ENCODE measurements around the gene NOM1. TPM values are rescaled to one million over a fixed set of nuclear protein-coding genes. Genes with fewer than 3 reads are reported as not detected.

The NOM1 gene
- total and polyA plus RNA-seq, 4 donors = 8.3 to 33.6 (median 16.9) TPM

DNA sequence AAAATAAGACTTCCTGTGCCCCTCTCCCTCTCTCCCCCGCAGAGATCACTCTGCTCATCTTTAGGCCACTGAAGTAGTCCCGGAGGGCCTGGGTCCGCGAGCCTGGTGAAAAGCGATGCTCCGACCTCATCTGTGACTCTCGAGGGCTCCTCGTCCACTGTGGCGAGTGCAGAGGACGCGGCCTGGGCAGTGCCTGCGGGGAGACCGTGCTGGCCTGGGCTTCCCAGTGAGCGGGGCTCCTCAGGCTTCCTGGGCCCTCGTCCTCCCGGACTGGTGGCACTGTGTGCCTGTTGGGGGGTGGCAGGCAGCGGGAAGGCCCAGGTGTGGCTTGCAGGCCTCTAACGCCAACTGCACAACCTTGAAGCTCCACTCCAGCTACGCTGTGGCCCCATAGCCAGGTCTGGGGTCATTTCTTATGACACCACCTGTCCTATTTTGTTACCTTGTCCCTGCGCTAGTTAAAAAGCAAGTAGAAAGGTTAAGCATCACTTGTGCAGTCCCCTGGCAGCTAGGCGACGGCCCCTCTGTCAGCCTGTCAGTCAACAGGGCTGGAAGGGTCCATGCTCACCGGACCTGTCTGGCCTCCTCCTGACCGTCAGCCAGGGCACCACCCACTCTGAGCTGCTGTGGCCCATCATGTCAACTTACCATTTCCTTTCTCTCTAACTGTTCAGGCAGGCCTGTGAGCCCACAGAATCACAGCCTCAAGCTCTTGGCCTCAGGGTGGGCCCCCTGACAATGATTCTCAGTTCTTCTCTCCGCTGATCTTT is 40.4 kb downstream of the NOM1 start:
- H3K9ac ChIP-seq (ENCODE audit: insufficient read depth in 1 of 2, low read length in 2 of 2) = no peak overlapping the region
- TF ChIP-seq, protein P1, sequence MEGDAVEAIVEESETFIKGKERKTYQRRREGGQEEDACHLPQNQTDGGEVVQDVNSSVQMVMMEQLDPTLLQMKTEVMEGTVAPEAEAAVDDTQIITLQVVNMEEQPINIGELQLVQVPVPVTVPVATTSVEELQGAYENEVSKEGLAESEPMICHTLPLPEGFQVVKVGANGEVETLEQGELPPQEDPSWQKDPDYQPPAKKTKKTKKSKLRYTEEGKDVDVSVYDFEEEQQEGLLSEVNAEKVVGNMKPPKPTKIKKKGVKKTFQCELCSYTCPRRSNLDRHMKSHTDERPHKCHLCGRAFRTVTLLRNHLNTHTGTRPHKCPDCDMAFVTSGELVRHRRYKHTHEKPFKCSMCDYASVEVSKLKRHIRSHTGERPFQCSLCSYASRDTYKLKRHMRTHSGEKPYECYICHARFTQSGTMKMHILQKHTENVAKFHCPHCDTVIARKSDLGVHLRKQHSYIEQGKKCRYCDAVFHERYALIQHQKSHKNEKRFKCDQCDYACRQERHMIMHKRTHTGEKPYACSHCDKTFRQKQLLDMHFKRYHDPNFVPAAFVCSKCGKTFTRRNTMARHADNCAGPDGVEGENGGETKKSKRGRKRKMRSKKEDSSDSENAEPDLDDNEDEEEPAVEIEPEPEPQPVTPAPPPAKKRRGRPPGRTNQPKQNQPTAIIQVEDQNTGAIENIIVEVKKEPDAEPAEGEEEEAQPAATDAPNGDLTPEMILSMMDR (IDR thresholded peaks at IDR 0.05; ENCODE audit: control extremely low read depth, extremely low read depth) = no peak
- no peaks in the 10 kb centered on the region for H3K36me3 ChIP-seq (ENCODE audit: control insufficient read depth in 4 of 4, insufficient read depth in 4 of 4, low read length in 4 of 4)
- ATAC-seq (ENCODE audit: insufficient read depth, low FRiP score) = no peak
- no peak for DNase-seq
- peaks cover 0 to 20% (median 6%) of the 10 kb centered on the region in 3 donors for H3K27me3 ChIP-seq (ENCODE audit: control insufficient read depth in 3 of 3, insufficient read depth in 3 of 3, low read length in 2 of 3)
- H3K9me3 ChIP-seq (ENCODE audit: control insufficient read depth in 4 of 4, insufficient read depth in 3 of 4, low read length in 3 of 4) = peaks cover 0 to 2% (median 0%) of the 10 kb centered on the region in 4 donors
- 84 to 90% methylated on average over 25 of the region's 25 CpGs for WGBS, 2 donors
- H3K4me1 ChIP-seq (ENCODE audit: control insufficient read depth in 5 of 5, insufficient read depth in 5 of 5, low read length in 5 of 5) = peaks cover 0 to 10% (median 0%) of the 10 kb centered on the region in 5 donors
- H3K4me3 ChIP-seq = no peak overlapping the region
- no peak overlapping the region for H3K27ac ChIP-seq (ENCODE audit: low read depth in 1 of 2, low read length in 1 of 2)

- DNase-seq = peak; percentile 71 to 80 (median 77)
- H3K4me1 ChIP-seq (ENCODE audit: control insufficient read depth in 5 of 5, insufficient read depth in 5 of 5, low read length in 5 of 5) = peaks cover 0 to 10% (median 0%) of the 10 kb centered on the region in 5 donors
- WGBS, 2 donors = 44 to 57% methylated on average over 32 of the region's 32 CpGs
- no peak for ATAC-seq (ENCODE audit: insufficient read depth, low FRiP score)
- TF ChIP-seq, protein P1 (IDR thresholded peaks at IDR 0.05; ENCODE audit: control extremely low read depth, extremely low read depth) = no peak
- no peak overlapping the region for H3K27ac ChIP-seq (ENCODE audit: low read depth in 1 of 2, low read length in 1 of 2)
- no peak overlapping the region for H3K9ac ChIP-seq (ENCODE audit: insufficient read depth in 1 of 2, low read length in 2 of 2)
- peaks cover 6 to 44% (median 7%) of the 10 kb centered on the region in 3 donors for H3K27me3 ChIP-seq (ENCODE audit: control insufficient read depth in 3 of 3, insufficient read depth in 3 of 3, low read length in 2 of 3)
- no peak overlapping the region for H3K4me3 ChIP-seq
- peaks cover 0 to 5% (median 0%) of the 10 kb centered on the region in 4 donors for H3K9me3 ChIP-seq (ENCODE audit: control insufficient read depth in 4 of 4, insufficient read depth in 3 of 4, low read length in 3 of 4)
- H3K36me3 ChIP-seq (ENCODE audit: control insufficient read depth in 4 of 4, insufficient read depth in 4 of 4, low read length in 4 of 4) = no peaks in the 10 kb centered on the region
Observed at GRCh38 chr7:156993021-156993924, 43.8 kb downstream of the NOM1 start.

DNA sequence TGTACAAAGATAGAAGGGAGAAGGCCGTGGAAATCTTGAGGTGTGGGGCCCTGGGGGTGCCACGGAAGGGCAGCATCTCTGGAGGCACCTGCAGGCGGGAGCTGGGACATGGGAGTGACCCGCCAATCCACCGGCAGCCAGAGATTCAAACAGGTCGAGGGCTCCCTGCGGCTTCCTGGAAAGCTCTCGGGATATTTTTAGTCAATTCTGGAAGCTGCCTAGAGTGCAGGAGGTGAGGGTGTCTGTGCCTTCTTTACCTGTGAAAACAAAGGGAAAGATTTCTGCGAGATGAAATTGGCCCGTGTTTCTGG is 44.4 kb downstream of the NOM1 start:
- H3K9me3 ChIP-seq (ENCODE audit: control insufficient read depth in 4 of 4, insufficient read depth in 3 of 4, low read length in 3 of 4) = peaks cover 0 to 5% (median 0%) of the 10 kb centered on the region in 4 donors
- no peak overlapping the region for H3K27ac ChIP-seq (ENCODE audit: low read depth in 1 of 2, low read length in 1 of 2)
- TF ChIP-seq, protein P1 (IDR thresholded peaks at IDR 0.05; ENCODE audit: control extremely low read depth, extremely low read depth) = no peak
- peaks cover 0 to 10% (median 0%) of the 10 kb centered on the region in 5 donors for H3K4me1 ChIP-seq (ENCODE audit: control insufficient read depth in 5 of 5, insufficient read depth in 5 of 5, low read length in 5 of 5)
- no peak overlapping the region for H3K9ac ChIP-seq (ENCODE audit: insufficient read depth in 1 of 2, low read length in 2 of 2)
- peaks cover 6 to 50% (median 13%) of the 10 kb centered on the region in 3 donors for H3K27me3 ChIP-seq (ENCODE audit: control insufficient read depth in 3 of 3, insufficient read depth in 3 of 3, low read length in 2 of 3)
- no peak overlapping the region for H3K4me3 ChIP-seq
- ATAC-seq (ENCODE audit: insufficient read depth, low FRiP score) (no peak), DNase-seq (no peak)
- no peaks in the 10 kb centered on the region for H3K36me3 ChIP-seq (ENCODE audit: control insufficient read depth in 4 of 4, insufficient read depth in 4 of 4, low read length in 4 of 4)
- 66% methylated on average over 10 of the region's 10 CpGs for WGBS, 2 donors
